Stimulated activated CD8-positive, alpha-beta memory T cell treated with anti-CD3 and anti-CD28 coated beads, Interleukin-15, amount 100 ng/mL, for 48 hours (primary cell): ENCODE measurements around the gene SFRP2.

Source experiments
- DNase-seq, 2 donors: peaks; one replicate each; pipeline ENCODE4 v3.0.0-alpha.2; 2020; ENCODE audit warnings: low read depth in 2 of 2

Gene SFRP2

GRCh38 chr4:153773236-153773690 is 15.6 kb downstream of the SFRP2 start:
- no peak for DNase-seq

- no peak for DNase-seq
Measured at GRCh38 chr4:153771046-153771445, 17.8 kb downstream of the SFRP2 start.

GRCh38 chr4:153766758-153767157 is 22.1 kb downstream of the SFRP2 start:
- no peak for DNase-seq

GRCh38 chr4:153765894-153766293 is 23.0 kb downstream of the SFRP2 start:
- DNase-seq: no peak

GRCh38 chr4:153764601-153765368 is 24.1 kb downstream of the SFRP2 start:
- DNase-seq: no peak

GRCh38 chr4:153763404-153763803 is 25.5 kb downstream of the SFRP2 start:
- no peak for DNase-seq

- DNase-seq: no peak
Measured at GRCh38 chr4:153759407-153760316, 29.2 kb downstream of the SFRP2 start, which contains the start of gene RNF175. RNF175 (minus strand) TSS chr4:153760024; CDS start chr4:153759862, 162 bp downstream.

- no peak for DNase-seq
Measured at GRCh38 chr4:153758688-153759406, 30.0 kb downstream of the SFRP2 start.

- no peak for DNase-seq
Measured at GRCh38 chr4:153758136-153758535, 30.7 kb downstream of the SFRP2 start.

- DNase-seq: no peak
Measured at GRCh38 chr4:153757407-153757806, 31.5 kb downstream of the SFRP2 start.

GRCh38 chr4:153755186-153755585 is 33.7 kb downstream of the SFRP2 start:
- DNase-seq: no peak

- peak; percentile 7 to 26 for DNase-seq
Measured at GRCh38 chr4:153750197-153750817, 38.6 kb downstream of the SFRP2 start.

- DNase-seq: no peak
Measured at GRCh38 chr4:153748378-153748777, 40.5 kb downstream of the SFRP2 start.

- DNase-seq: no peak
Measured at GRCh38 chr4:153747406-153747955, 41.4 kb downstream of the SFRP2 start.

GRCh38 chr4:153745651-153746050 is 43.2 kb downstream of the SFRP2 start:
- no peak for DNase-seq

GRCh38 chr4:153741541-153741940 is 47.3 kb downstream of the SFRP2 start:
- no peak for DNase-seq

- no peak for DNase-seq
Measured at GRCh38 chr4:153735906-153736461, 52.9 kb downstream of the SFRP2 start.

GRCh38 chr4:153733751-153734448 is 55.0 kb downstream of the SFRP2 start:
- no peak for DNase-seq

GRCh38 chr4:153731239-153731638 is 57.6 kb downstream of the SFRP2 start:
- DNase-seq: no peak
